GM21390 (cell line): ENCODE results near the gene HOXC11.
A peak's percentile ranks its signal among the peaks of the same experiment; 100 is the strongest.

ENCODE experiments used
- ATAC-seq: cut with Tn5 transposase; IDR thresholded peaks from one replicate; pipeline ENCODE4 v1.9.1; 2021; ENCODE audit not compliant: unreplicated experiment

Gene HOXC11

GRCh38 chr12:54009171-54010052, 36.5 kb downstream of the HOXC11 start:
- no peak for ATAC-seq

- ATAC-seq, result no peak
These were observed 37.4 kb downstream of the HOXC11 start for GRCh38 chr12:54010053-54010971.

GRCh38 chr12:54010972-54011664, 38.2 kb downstream of the HOXC11 start:
- no peak for ATAC-seq

- no peak for ATAC-seq
These were observed 39.0 kb downstream of the HOXC11 start for GRCh38 chr12:54011665-54012532.

- ATAC-seq, result no peak
These were observed 39.9 kb downstream of the HOXC11 start for GRCh38 chr12:54012631-54013409.

- ATAC-seq, result no peak
These were observed 41.6 kb downstream of the HOXC11 start for GRCh38 chr12:54014377-54015017.

GRCh38 chr12:54015018-54015931, 42.3 kb downstream of the HOXC11 start:
- no peak for ATAC-seq

- ATAC-seq, result no peak
These were observed 43.1 kb downstream of the HOXC11 start for GRCh38 chr12:54016051-54016450.

- ATAC-seq, result no peak
These were observed 43.6 kb downstream of the HOXC11 start for GRCh38 chr12:54016478-54016964.

GRCh38 chr12:54017027-54017788, 44.3 kb downstream of the HOXC11 start:
- ATAC-seq, result peak; percentile 34

- peak; percentile 87 for ATAC-seq
These were observed 45.0 kb downstream of the HOXC11 start for GRCh38 chr12:54017878-54018467.

GRCh38 chr12:54018468-54018984, 45.6 kb downstream of the HOXC11 start:
- no peak for ATAC-seq

- ATAC-seq, result no peak
These were observed 46.3 kb downstream of the HOXC11 start for GRCh38 chr12:54019091-54019811.

- no peak for ATAC-seq
These were observed 47.1 kb downstream of the HOXC11 start for GRCh38 chr12:54019924-54020590.
